Measurements from ENCODE around the gene ESYT1.

The ESYT1 gene

GRCh38 chr12:56159482-56160192 is 31.6 kb downstream of the ESYT1 start:
- TF ChIP-seq, protein P1, sequence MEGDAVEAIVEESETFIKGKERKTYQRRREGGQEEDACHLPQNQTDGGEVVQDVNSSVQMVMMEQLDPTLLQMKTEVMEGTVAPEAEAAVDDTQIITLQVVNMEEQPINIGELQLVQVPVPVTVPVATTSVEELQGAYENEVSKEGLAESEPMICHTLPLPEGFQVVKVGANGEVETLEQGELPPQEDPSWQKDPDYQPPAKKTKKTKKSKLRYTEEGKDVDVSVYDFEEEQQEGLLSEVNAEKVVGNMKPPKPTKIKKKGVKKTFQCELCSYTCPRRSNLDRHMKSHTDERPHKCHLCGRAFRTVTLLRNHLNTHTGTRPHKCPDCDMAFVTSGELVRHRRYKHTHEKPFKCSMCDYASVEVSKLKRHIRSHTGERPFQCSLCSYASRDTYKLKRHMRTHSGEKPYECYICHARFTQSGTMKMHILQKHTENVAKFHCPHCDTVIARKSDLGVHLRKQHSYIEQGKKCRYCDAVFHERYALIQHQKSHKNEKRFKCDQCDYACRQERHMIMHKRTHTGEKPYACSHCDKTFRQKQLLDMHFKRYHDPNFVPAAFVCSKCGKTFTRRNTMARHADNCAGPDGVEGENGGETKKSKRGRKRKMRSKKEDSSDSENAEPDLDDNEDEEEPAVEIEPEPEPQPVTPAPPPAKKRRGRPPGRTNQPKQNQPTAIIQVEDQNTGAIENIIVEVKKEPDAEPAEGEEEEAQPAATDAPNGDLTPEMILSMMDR (IDR thresholded peaks at IDR 0.05), result no peak

- TF ChIP-seq, protein P1 (IDR thresholded peaks at IDR 0.05), result no peak
Measured at GRCh38 chr12:56160193-56160763, 32.2 kb downstream of the ESYT1 start.

- TF ChIP-seq, protein P1 (IDR thresholded peaks at IDR 0.05), result no peak
Measured at GRCh38 chr12:56160894-56161689, 33.0 kb downstream of the ESYT1 start.

- TF ChIP-seq, protein P1 (IDR thresholded peaks at IDR 0.05), result no peak
Measured at GRCh38 chr12:56161690-56162351, 33.8 kb downstream of the ESYT1 start.

DNA sequence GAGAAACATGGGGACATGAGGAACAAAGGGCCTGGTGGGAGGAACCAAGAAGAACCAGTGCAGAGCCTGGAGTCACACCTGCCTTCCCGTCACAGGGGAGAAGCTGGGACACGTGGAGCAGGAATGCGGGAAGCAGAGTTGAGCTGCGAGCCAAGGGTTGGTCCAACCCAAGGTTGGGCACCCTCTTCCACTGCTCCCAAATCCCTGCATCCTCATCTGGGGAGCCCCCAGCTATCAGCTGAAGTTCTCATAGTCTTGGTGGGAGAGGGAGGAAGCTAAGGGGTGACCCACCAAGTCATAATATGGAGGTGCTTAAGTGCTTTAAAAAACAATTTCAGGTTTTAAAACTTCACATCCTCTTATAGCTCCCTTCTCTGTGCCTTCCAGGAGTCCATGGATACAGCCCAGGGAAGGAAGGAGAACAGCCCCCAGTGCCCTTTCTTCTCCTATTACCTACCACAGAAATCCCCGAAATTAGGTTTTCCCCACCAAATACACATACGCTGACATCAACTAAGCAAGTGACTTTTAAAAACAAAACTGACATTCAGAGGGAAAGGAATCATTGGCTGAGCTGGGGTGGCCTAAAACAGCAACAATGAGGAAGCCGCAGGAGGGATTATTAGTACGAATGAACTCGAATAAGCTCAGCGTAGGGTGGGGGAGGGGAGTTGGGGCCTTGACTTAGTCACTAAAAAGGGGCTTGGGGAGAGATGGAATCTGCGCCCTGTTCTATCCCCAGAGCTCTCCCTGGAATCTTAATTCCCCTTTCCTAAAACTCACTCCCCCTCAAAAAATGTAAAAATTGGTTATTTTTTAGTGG is 34.6 kb downstream of the ESYT1 start:
- TF ChIP-seq, protein P1 (IDR thresholded peaks at IDR 0.05), result no peak

- TF ChIP-seq, protein P1 (IDR thresholded peaks at IDR 0.05), result no peak
Measured at GRCh38 chr12:56163533-56164344, 35.7 kb downstream of the ESYT1 start.
